Measurements from ENCODE around the gene NRXN3.

Gene NRXN3

GRCh38 chr14:79436335-79436734 is 1266.2 kb downstream of the NRXN3 start:
- POLR2A ChIA-PET = no interaction called here
- CTCF ChIA-PET = interaction anchor here (0.6 kb wide), 1 partner anchor 1652 kb away, joined by 4 read pairs; no protein-coding TSS in a partner anchor
- TF ChIP-seq FOXK2 (IDR thresholded peaks at IDR 0.05) (no peak), FOXM1 (IDR thresholded peaks at IDR 0.05; ENCODE audit: borderline replicate concordance) (no peak), L3MBTL2 (conservative IDR thresholded peaks at IDR 0.05) (no peak), HDGF (IDR thresholded peaks at IDR 0.05; ENCODE audit: borderline replicate concordance) (no peak), ARNT (IDR thresholded peaks at IDR 0.05) (no peak), CTBP1 (IDR thresholded peaks at IDR 0.05; ENCODE audit: borderline replicate concordance) (no peak), SP1 (IDR thresholded peaks at IDR 0.05) (no peak), SUZ12 (IDR thresholded peaks at IDR 0.05) (no peak), PKNOX1 (IDR thresholded peaks at IDR 0.05) (no peak), TARDBP (IDR thresholded peaks at IDR 0.05) (no peak), NFRKB (IDR thresholded peaks at IDR 0.05) (no peak), FOXA1 (IDR thresholded peaks at IDR 0.05) (no peak), ELF4 (IDR thresholded peaks at IDR 0.05) (no peak), ZNF384 (IDR thresholded peaks at IDR 0.05) (no peak), LEF1 (IDR thresholded peaks at IDR 0.05; ENCODE audit: borderline replicate concordance) (no peak), BHLHE40 (IDR thresholded peaks at IDR 0.05; ENCODE audit: borderline replicate concordance) (no peak)
- no peak for DNase-seq (ENCODE audit: extremely low spot score)

GRCh38 chr14:79437951-79438350 is 1267.8 kb downstream of the NRXN3 start:
- ChIA-PET POLR2A (no interaction called here), CTCF (no interaction called here)
- no peak for DNase-seq (ENCODE audit: extremely low spot score)
- no peak for TF ChIP-seq CTBP1 (IDR thresholded peaks at IDR 0.05; ENCODE audit: borderline replicate concordance)

- TF ChIP-seq L3MBTL2 (conservative IDR thresholded peaks at IDR 0.05) (no peak), ELF4 (IDR thresholded peaks at IDR 0.05) (no peak), ZNF384 (IDR thresholded peaks at IDR 0.05) (no peak), FOXM1 (IDR thresholded peaks at IDR 0.05; ENCODE audit: borderline replicate concordance) (no peak), ARNT (IDR thresholded peaks at IDR 0.05) (no peak), BHLHE40 (IDR thresholded peaks at IDR 0.05; ENCODE audit: borderline replicate concordance) (no peak), HDGF (IDR thresholded peaks at IDR 0.05; ENCODE audit: borderline replicate concordance) (no peak), FOXA1 (IDR thresholded peaks at IDR 0.05) (no peak), SUZ12 (IDR thresholded peaks at IDR 0.05) (no peak), NFRKB (IDR thresholded peaks at IDR 0.05) (no peak), PKNOX1 (IDR thresholded peaks at IDR 0.05) (no peak), TARDBP (IDR thresholded peaks at IDR 0.05) (no peak), FOXK2 (IDR thresholded peaks at IDR 0.05) (no peak), CTBP1 (IDR thresholded peaks at IDR 0.05; ENCODE audit: borderline replicate concordance) (no peak), SP1 (IDR thresholded peaks at IDR 0.05) (no peak), LEF1 (IDR thresholded peaks at IDR 0.05; ENCODE audit: borderline replicate concordance) (no peak)
- no peak for DNase-seq (ENCODE audit: extremely low spot score)
- POLR2A ChIA-PET = no interaction called here
- CTCF ChIA-PET = no interaction called here
Measured at GRCh38 chr14:79438696-79439342, 1268.6 kb downstream of the NRXN3 start.

- ChIA-PET CTCF (no interaction called here), POLR2A (no interaction called here)
- DNase-seq (ENCODE audit: extremely low spot score) = no peak
- TF ChIP-seq ZNF384 (IDR thresholded peaks at IDR 0.05) = no peak
- TF ChIP-seq BHLHE40 (IDR thresholded peaks at IDR 0.05; ENCODE audit: borderline replicate concordance) = no peak
- TF ChIP-seq NFRKB (IDR thresholded peaks at IDR 0.05) = no peak
- no peak for TF ChIP-seq ARNT (IDR thresholded peaks at IDR 0.05)
- no peak for TF ChIP-seq HDGF (IDR thresholded peaks at IDR 0.05; ENCODE audit: borderline replicate concordance)
- no peak for TF ChIP-seq ELF4 (IDR thresholded peaks at IDR 0.05)
- no peak for TF ChIP-seq FOXM1 (IDR thresholded peaks at IDR 0.05; ENCODE audit: borderline replicate concordance)
- TF ChIP-seq FOXA1 (IDR thresholded peaks at IDR 0.05) = no peak
- TF ChIP-seq PKNOX1 (IDR thresholded peaks at IDR 0.05) = no peak
- TF ChIP-seq TARDBP (IDR thresholded peaks at IDR 0.05) = no peak
- no peak for TF ChIP-seq FOXK2 (IDR thresholded peaks at IDR 0.05)
- no peak for TF ChIP-seq SUZ12 (IDR thresholded peaks at IDR 0.05)
- TF ChIP-seq SP1 (IDR thresholded peaks at IDR 0.05) = no peak
- no peak for TF ChIP-seq LEF1 (IDR thresholded peaks at IDR 0.05; ENCODE audit: borderline replicate concordance)
Measured at GRCh38 chr14:79442786-79443185, 1272.6 kb downstream of the NRXN3 start.

GRCh38 chr14:79443602-79444001 is 1273.4 kb downstream of the NRXN3 start:
- no peak for DNase-seq (ENCODE audit: extremely low spot score)
- ChIA-PET CTCF (no interaction called here), POLR2A (no interaction called here)
- no peak for TF ChIP-seq FOXK2 (IDR thresholded peaks at IDR 0.05)
- no peak for TF ChIP-seq SUZ12 (IDR thresholded peaks at IDR 0.05)
- no peak for TF ChIP-seq NFRKB (IDR thresholded peaks at IDR 0.05)
- no peak for TF ChIP-seq CTBP1 (IDR thresholded peaks at IDR 0.05; ENCODE audit: borderline replicate concordance)

GRCh38 chr14:79448960-79449359 is 1278.8 kb downstream of the NRXN3 start:
- CTCF ChIA-PET = no interaction called here

More at GRCh38 chr14:79448960-79449359, 1278.8 kb downstream of the NRXN3 start:
- DNase-seq (ENCODE audit: extremely low spot score) = no peak
- POLR2A ChIA-PET = no interaction called here
- TF ChIP-seq FOXK2 (IDR thresholded peaks at IDR 0.05) (no peak), ELF4 (IDR thresholded peaks at IDR 0.05) (no peak), SP1 (IDR thresholded peaks at IDR 0.05) (no peak), TARDBP (IDR thresholded peaks at IDR 0.05) (no peak), L3MBTL2 (conservative IDR thresholded peaks at IDR 0.05) (no peak), CTBP1 (IDR thresholded peaks at IDR 0.05; ENCODE audit: borderline replicate concordance) (no peak), FOXM1 (IDR thresholded peaks at IDR 0.05; ENCODE audit: borderline replicate concordance) (no peak), SUZ12 (IDR thresholded peaks at IDR 0.05) (no peak), HDGF (IDR thresholded peaks at IDR 0.05; ENCODE audit: borderline replicate concordance) (no peak), ARNT (IDR thresholded peaks at IDR 0.05) (no peak), NFRKB (IDR thresholded peaks at IDR 0.05) (no peak), LEF1 (IDR thresholded peaks at IDR 0.05; ENCODE audit: borderline replicate concordance) (no peak), ZNF384 (IDR thresholded peaks at IDR 0.05) (no peak), BHLHE40 (IDR thresholded peaks at IDR 0.05; ENCODE audit: borderline replicate concordance) (no peak)

All from HEK293T (cell line).